GM12865 (cell line): ENCODE data around the gene KISS1R.

Experiments used
- DNase-seq: peaks from one replicate; pipeline ENCODE4 v3.0.0; 2010; ENCODE audit warnings: low read depth
- H3K4me3 ChIP-seq: 2 replicates; pipeline ENCODE4 v1.5.1; 2011; ENCODE audit warnings: mild to moderate bottlenecking, low read depth, low read length, control low read depth
- CTCF ChIP-seq: IDR thresholded peaks from 2 replicates; pipeline ENCODE4 v1.5.1; 2011; ENCODE audit warnings: low read length, control low read depth, low read depth, inconsistent platforms; ENCODE audit not compliant: insufficient read depth; ENCODE audit errors: missing control alignments

The KISS1R gene

GRCh38 chr19:958967-959855 lies 42.1 kb downstream of the KISS1R start:
- H3K4me3 ChIP-seq: no peak overlapping the region
- TF ChIP-seq CTCF: no peak
- DNase-seq: no peak

- no peak for DNase-seq
- no peak overlapping the region for H3K4me3 ChIP-seq
- TF ChIP-seq CTCF: no peak
Measured at GRCh38 chr19:960020-960419, 42.9 kb downstream of the KISS1R start.

GRCh38 chr19:960601-960938 lies 43.4 kb downstream of the KISS1R start:
- no peak for TF ChIP-seq CTCF
- no peak for DNase-seq
- no peak overlapping the region for H3K4me3 ChIP-seq

- TF ChIP-seq CTCF: no peak
- DNase-seq: no peak
- H3K4me3 ChIP-seq: no peak overlapping the region
Measured at GRCh38 chr19:961866-962620, 44.9 kb downstream of the KISS1R start.

GRCh38 chr19:962683-963400 lies 45.7 kb downstream of the KISS1R start:
- no peak overlapping the region for H3K4me3 ChIP-seq

GRCh38 chr19:963486-963951 lies 46.4 kb downstream of the KISS1R start:
- H3K4me3 ChIP-seq: no peak overlapping the region
- no peak for TF ChIP-seq CTCF
- no peak for DNase-seq

More at GRCh38 chr19:962683-963400, 45.7 kb downstream of the KISS1R start:
- no peak for DNase-seq
- no peak for TF ChIP-seq CTCF
